ENCODE measurements around the gene SLC9A9.

The SLC9A9 gene

DNA sequence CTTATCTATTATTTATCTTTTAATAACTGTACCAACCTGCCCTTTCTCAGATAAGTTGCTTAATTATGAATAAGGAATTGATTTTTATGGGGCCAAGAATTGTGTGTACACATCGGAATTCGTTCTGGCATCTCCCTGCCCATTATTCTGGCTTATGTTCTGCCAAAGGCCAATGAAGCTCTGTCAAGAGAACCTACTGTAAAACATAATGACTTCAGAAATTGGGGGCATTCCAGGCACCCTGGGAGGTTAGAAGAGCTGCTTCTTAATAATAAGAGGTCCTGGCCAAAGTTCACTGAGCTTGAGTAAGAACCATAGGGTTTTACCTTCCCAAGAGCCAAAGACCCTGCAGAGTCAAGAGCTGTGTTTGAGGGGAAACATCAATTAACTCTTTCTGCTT is 261.7 kb downstream of the SLC9A9 start:
- DNase-seq = no peak

GRCh38 chr3:143585720-143586456 is 262.4 kb downstream of the SLC9A9 start:
- no peak for DNase-seq

DNA sequence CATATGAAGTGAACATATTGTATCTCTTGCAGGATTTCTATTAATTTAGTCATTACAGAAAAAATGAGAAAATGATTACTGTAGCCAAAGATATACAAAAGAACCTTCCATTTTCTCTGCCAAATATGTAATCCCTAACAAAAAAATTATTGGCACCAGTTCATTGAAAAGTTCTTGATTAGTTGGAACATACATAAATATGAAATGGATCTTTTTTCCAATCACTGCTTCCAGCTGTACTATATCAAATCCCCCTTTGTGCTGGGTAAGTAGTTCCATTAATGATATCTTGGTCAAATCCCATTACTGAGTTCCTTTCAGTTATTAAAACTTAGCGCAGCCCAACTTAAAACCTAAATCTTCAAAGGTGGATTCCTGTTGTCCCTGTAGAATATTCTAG is 263.8 kb downstream of the SLC9A9 start:
- DNase-seq = no peak

- DNase-seq = no peak
Observed at GRCh38 chr3:143581972-143582722, 266.1 kb downstream of the SLC9A9 start.

GRCh38 chr3:143578810-143579435 is 269.3 kb downstream of the SLC9A9 start:
- DNase-seq = no peak

GRCh38 chr3:143576568-143577270 is 271.5 kb downstream of the SLC9A9 start:
- DNase-seq = no peak

GRCh38 chr3:143574933-143575332 is 273.3 kb downstream of the SLC9A9 start:
- no peak for DNase-seq

DNA sequence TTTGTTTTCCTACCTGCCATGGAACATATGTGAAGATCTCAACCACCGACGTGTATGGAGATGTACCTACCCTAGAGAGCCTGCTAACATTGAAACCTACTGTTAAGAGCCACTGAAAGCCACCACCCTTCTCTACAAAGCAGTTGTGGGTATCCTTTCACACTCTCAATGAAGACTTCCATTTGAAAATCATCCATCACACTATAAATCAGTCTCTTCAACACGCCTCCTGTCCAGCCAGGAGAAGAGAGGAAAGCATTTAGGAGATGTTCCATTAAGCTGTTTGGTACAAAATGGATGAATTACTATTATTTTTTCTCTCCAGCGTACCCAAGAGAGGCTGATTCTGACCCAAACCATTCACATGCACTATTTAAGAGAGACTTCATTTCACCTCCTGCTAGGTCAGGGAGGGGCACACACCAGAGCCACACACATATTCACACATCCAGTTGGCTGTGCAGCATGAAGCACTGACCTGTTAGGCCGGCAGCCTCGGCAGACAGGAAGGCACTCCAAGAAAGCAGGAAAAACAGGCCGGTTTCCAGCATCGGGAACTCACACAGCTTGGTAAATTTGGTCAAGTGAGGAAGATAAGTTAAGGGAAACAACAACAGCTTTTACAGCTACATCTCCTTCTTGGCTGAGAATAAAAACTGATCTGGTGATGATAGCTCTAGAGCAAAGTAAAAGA is 274.5 kb downstream of the SLC9A9 start:
- no peak for DNase-seq

DNA sequence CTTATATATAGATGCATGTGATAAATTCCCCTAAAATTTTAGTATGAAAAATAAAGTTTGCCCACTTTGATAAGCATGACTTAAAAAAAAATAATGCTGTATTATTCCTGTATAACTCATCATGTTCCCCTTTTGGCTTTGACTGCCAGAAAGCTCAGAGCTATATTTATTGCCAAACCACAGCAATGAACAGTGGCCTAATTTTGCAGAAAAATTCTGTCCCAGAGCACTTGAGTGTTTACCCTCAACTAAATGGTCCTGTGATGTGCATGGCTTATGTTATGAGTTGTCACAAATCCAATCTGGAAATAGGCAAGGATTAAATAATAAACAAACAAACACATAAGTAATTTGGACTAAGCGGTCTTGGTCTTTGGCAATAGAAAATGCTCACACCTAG is 276.7 kb downstream of the SLC9A9 start:
- DNase-seq = no peak

- no peak for DNase-seq
Observed at GRCh38 chr3:143567823-143568222, 280.4 kb downstream of the SLC9A9 start.

DNA sequence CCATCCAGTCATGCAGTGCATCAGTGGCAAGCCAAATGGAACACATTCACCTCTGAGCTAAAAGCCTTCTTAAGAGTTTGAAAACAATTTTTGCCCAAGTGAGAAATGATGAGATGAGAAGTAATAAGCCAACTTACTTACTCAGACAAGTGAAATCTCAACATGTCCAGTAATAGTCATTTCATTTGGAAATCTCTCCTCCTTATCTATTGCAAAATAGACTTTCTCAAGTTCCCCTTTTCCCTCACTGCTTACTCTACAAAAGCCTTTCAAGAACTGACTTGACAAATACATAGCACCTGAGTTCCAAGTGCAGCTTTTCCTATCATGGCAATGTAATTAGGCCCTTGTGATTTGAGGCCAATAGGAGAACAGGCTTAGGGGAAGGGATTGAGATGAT is 282.3 kb downstream of the SLC9A9 start:
- no peak for DNase-seq

GRCh38 chr3:143563786-143564185 is 284.5 kb downstream of the SLC9A9 start:
- DNase-seq = no peak

DNA sequence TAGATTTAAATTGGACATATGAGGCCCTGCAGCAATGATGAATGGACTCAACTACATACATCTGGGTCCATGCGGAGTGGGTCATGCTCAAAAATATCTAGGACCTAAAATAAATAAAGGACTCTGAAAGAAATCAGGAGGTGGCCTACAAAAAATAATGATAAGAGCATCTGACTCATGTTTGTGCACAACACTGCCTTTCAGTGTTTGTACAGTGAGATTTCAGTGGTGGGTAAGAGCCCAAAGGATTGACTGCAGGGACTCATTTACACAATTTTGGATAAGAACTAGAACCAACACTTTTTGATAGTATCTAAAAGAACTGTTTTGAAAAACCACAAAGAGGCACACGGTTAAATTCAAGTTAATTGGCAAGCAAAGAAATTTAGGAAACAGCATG is 285.5 kb downstream of the SLC9A9 start:
- DNase-seq = no peak

- no peak for DNase-seq
Observed at GRCh38 chr3:143559296-143559695, 289.0 kb downstream of the SLC9A9 start.

DNA sequence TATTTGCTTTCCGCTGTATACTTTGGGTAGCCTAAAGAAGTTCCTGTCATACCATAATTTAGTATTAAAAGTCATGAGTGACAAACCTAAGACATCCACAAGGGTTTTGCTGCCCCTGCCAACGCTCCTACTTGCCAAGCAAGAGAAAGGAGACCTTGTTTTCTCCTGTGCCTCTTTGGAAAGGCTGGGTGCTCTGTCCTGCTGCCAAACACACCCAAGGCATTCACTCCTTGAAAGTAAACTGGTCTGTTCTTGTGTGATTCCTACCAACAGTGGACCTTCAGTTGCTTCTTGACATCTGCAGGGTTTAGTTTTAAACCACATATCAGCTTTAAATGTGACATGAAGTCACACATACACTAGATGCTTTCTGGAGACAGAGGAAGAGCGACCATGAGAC is 295.4 kb downstream of the SLC9A9 start:
- DNase-seq = no peak

DNA sequence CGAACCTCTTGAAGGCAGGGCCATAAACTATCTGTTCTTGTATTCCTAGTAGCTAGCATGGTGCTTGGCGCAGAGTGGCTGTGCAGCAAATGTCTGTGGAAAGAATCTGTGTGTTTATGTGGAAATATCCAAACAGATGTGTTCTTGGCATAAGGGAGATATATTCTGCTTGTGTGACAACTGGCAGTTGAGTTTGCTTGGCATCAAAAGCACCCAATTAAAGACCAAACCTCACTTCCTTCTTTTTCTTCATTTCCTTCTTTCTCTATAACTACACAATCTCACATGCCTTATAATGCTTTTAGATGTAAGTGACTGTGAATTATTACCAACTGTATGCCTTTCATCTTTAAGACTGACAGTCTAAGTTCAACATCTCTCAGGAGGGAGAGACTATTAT is 296.5 kb downstream of the SLC9A9 start:
- DNase-seq = no peak

DNA sequence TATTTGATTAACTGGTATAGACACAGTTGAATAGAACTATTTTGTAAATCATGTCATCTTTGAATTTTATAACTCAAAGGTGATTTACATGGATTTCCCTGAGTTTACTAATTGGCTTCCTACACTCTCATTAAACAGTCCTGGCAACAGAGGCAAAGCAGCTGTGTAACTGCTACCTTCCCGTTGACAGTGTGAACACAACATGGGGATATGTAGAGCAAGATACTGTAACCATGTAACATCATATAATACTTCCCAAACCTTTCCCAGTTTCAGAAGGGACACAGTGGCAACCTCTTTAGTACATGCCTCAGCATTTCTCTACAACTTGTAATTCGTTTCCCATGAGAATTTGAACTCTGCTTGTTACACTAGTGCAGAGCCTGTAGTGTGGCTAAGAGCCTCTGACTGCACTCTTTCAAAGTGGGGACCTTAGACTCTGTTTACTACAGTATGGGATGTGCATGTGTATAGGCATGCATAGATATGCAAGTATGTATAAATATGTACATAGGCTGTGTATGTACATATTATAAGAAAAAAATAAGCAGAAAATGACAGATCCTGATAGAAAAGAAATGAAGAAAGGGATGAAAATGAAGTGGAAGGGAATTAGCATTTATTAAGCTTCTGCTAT is 299.3 kb downstream of the SLC9A9 start:
- no peak for DNase-seq

- DNase-seq = no peak
Observed at GRCh38 chr3:143548393-143548792, 299.9 kb downstream of the SLC9A9 start.

- peak; percentile 75 for DNase-seq
Observed at GRCh38 chr3:143538577-143538981, 309.7 kb downstream of the SLC9A9 start.

GRCh38 chr3:143538061-143538460 is 310.2 kb downstream of the SLC9A9 start:
- no peak for DNase-seq

DNA sequence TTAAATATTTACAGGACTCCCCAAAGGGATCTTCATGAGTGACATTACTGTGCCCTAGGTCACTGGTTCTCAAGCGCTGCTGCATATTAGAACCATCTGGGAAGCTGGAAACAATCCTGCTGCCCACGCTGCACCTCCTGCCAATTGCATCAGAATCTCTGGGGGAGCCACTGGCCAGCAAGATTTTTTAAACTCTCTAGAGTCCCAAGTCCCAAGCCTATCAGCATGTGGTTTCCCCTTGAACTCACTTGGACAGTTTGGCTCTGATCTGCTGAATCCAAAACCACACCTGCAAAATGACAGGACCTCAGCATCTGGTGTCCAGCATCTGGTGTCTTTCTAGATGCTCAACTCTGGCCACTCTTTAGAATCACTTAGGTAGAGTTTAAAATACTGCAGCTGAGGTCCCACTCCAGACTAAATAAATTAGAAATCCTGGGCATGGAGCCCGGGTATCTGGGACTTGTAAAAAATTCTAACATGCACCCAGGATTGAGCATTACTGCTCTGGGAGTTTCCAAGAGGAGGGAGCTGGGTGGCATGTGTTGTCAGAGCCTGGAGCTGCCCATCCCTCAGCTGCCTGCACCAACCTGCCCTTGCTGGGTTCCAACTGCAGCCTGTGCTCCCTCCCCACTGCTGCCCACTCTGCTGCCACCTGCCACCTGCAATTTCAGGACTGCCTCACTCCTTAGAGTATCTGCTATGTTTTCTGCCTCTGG is 311.3 kb downstream of the SLC9A9 start:
- DNase-seq = peak; percentile 33
